ENCODE data around the gene ALG3.

The ALG3 gene

DNA sequence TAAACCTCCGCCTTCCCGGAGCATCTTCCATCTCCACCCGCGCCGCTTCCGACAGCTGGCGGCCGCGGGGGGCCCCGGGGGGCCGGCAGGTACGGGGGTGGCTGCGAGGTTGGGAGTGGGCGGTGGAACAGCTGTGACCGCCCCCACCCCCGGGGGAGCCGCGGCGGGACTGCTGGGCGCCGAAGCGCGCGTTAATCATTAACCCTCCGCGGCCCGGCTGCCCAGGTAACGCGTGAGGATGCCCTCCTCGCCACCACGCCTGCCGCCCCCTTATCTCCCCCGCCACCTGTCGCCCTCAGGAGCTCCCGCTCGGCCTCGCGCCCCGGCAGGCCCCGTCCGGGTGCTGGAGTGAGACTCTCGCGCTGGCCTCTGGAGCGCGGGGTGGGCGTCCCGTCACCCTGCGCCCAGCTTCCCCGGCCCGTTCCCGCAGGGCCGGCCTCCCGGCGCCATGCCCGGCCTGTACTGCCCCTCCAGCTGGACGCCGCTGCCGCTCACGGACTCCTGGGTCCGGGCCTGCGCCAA, 18.6 kb downstream of the ALG3 start:
- peak overlapping the region; percentile 55 for H3K4me3 ChIP-seq (ENCODE audit: low read depth, low read length)

DNA sequence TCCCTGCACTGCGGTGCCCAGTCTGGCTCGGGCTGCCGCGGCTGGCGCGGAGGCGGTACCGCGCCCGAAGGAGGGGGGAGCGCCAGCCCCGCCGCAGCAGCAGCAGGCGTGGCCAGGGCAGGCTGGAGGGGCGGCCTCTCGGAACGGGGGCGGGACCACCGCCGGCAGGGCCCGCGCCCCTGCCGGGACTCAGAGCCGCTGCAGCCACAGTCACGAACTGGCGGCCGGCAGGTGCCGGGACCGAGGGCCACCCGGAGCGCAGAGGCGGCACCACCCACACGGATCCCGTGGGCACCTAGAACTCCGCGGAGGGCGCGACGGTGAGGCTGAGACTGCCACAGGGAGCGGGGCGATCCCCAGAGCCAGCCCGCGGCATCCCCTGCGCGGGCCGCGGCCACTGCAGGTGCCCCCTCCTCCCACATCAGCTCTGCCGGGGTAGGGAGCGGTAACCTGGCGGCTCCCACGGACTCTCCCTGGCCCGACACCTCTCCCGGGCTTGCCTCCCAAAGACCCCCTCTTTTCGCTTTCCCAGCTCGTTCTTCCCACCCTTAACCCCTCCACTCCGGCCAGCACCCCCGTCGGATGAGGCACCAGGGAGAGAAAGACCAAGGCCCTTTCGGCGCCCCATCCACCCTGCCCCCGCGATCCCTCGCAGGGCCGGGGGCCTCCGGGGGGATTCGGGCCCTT, 19.2 kb downstream of the ALG3 start, which contains the start of gene VWA5B2:
TSS of gene VWA5B2 (plus strand) at position 192 of the 687 bp plus-strand sequence. CDS start 944 bp downstream, outside the sequence.
- Histone ChIP-seq H3K27me3 (peaks cover 26% of the 10 kb centered on the region), H3K4me3 (ENCODE audit: low read depth, low read length) (peak within 1 kb of the TSS; percentile 55), H3K4me1 (peaks cover 7% of the 10 kb centered on the region), H3K36me3 (no peaks in the 10 kb centered on the region), H3K9me3 (no peaks in the 10 kb centered on the region)
- TF ChIP-seq CTCF (IDR thresholded peaks at IDR 0.05; ENCODE audit: low read depth, low read length): 0 out of 2 replicates have a peak, but pooled peaks have one; percentile 9
- DNase-seq: peak; percentile 87

More for the DNA sequence above, 18.6 kb downstream of the ALG3 start:
- Histone ChIP-seq H3K9me3 (no peaks in the 10 kb centered on the region), H3K36me3 (no peaks in the 10 kb centered on the region), H3K4me1 (peaks cover 11% of the 10 kb centered on the region), H3K27me3 (peaks cover 26% of the 10 kb centered on the region)
- DNase-seq: no peak
- TF ChIP-seq CTCF (IDR thresholded peaks at IDR 0.05; ENCODE audit: low read depth, low read length): no peak

GRCh38 chr3:184228376-184229137, 20.2 kb downstream of the ALG3 start:
- DNase-seq: no peak

GRCh38 chr3:184227481-184227935, 21.3 kb downstream of the ALG3 start:
- Histone ChIP-seq H3K4me1 (no peaks in the 10 kb centered on the region; the same call in 1 of the 2 replicates), H3K9me3 (no peaks in the 10 kb centered on the region), H3K27me3 (peaks cover 26% of the 10 kb centered on the region), H3K4me3 (ENCODE audit: low read depth, low read length) (no peak overlapping the region), H3K36me3 (no peaks in the 10 kb centered on the region)
- DNase-seq: peak; percentile 55
- TF ChIP-seq CTCF (IDR thresholded peaks at IDR 0.05; ENCODE audit: low read depth, low read length): peak; percentile 81

More at GRCh38 chr3:184228376-184229137, 20.2 kb downstream of the ALG3 start:
- Histone ChIP-seq H3K9me3 (no peaks in the 10 kb centered on the region), H3K4me3 (ENCODE audit: low read depth, low read length) (peak overlapping the region; percentile 55), H3K4me1 (no peaks in the 10 kb centered on the region; the same call in 1 of the 2 replicates), H3K36me3 (no peaks in the 10 kb centered on the region), H3K27me3 (peaks cover 26% of the 10 kb centered on the region)
- TF ChIP-seq CTCF (IDR thresholded peaks at IDR 0.05; ENCODE audit: low read depth, low read length): no peak

DNA sequence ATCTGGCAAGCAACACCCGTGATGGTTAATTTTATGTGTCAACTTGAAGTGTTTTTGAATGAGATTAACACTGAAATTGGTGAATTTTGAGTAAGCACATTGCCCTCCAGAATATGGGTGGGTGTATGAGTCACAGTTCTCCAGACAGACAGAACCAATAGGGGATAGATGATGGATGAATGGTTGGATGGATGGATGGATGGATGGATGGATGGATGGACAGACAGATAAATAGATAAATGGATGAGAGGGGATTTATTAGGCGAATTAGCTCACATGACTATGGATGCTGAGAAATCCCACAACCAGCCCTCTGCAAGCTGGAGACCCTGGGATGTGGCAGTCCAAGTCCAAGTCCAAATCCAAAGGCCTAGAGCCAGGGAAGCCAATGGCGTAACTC, 24.8 kb downstream of the ALG3 start:
- Histone ChIP-seq H3K4me3 (ENCODE audit: low read depth, low read length) (no peak overlapping the region), H3K9me3 (no peaks in the 10 kb centered on the region), H3K36me3 (no peaks in the 10 kb centered on the region), H3K27me3 (no peaks in the 10 kb centered on the region), H3K4me1 (no peaks in the 10 kb centered on the region; the same call in 1 of the 2 replicates)
- TF ChIP-seq CTCF (IDR thresholded peaks at IDR 0.05; ENCODE audit: low read depth, low read length): no peak
- no peak for DNase-seq

All from BE2C (cell line).